Activated effector memory CD4-positive, alpha-beta T cell treated with anti-CD3 and anti-CD28 coated beads, Interleukin-2, amount 50 U/mL, for 16 hours (primary cell): ENCODE results near the gene USP2.

Experiments used
- DNase-seq: peaks from one replicate; pipeline ENCODE4 v3.0.0-alpha.2; 2020

The USP2 gene

GRCh38 chr11:119375337-119376196 is 5.9 kb downstream of the USP2 start:
- no peak for DNase-seq

GRCh38 chr11:119374632-119375336 is 6.7 kb downstream of the USP2 start:
- peak; percentile 41 for DNase-seq

- peak; percentile 77 for DNase-seq
These were observed 7.4 kb downstream of the USP2 start for GRCh38 chr11:119373921-119374631.

GRCh38 chr11:119373059-119373920 is 8.2 kb downstream of the USP2 start:
- peak; percentile 37 for DNase-seq

GRCh38 chr11:119372260-119373058 is 9.0 kb downstream of the USP2 start:
- no peak for DNase-seq

- peak; percentile 22 for DNase-seq
These were observed 9.7 kb downstream of the USP2 start for GRCh38 chr11:119371778-119372182.

GRCh38 chr11:119371067-119371601 is 10.4 kb downstream of the USP2 start:
- peak; percentile 49 for DNase-seq

GRCh38 chr11:119370486-119371046 is 10.9 kb downstream of the USP2 start:
- DNase-seq: peak; percentile 55

GRCh38 chr11:119369132-119369925 is 12.2 kb downstream of the USP2 start:
- DNase-seq: peak; percentile 16

- DNase-seq: no peak
These were observed 13.1 kb downstream of the USP2 start for GRCh38 chr11:119368121-119369034.

GRCh38 chr11:119367661-119368120 is 13.8 kb downstream of the USP2 start:
- DNase-seq: no peak

- DNase-seq: no peak
These were observed 14.5 kb downstream of the USP2 start for GRCh38 chr11:119366690-119367620.

- DNase-seq: no peak
These were observed 16.4 kb downstream of the USP2 start for GRCh38 chr11:119365071-119365591.

- peak; percentile 85 for DNase-seq
These were observed 17.5 kb downstream of the USP2 start for GRCh38 chr11:119363851-119364590.

- DNase-seq: no peak
These were observed 18.2 kb downstream of the USP2 start for GRCh38 chr11:119363081-119363850.

- DNase-seq: no peak
These were observed 18.8 kb downstream of the USP2 start for GRCh38 chr11:119362741-119363080.
